Esophagus squamous epithelium (tissue), 5 donors: ENCODE measurements around the gene ACSS2. TPM values are rescaled to one million over a fixed set of nuclear protein-coding genes. Genes with fewer than 3 reads are reported as not detected.
"Not testable (repeated sequence)": the region's sequence is repeated elsewhere in the genome, so short reads cannot be mapped to it uniquely, and the experiment has no call there.

Experiments used
- DNase-seq: peaks from one replicate; lab custom pipeline; 2025; lab: John Stamatoyannopoulos, UW
- H3K27ac ChIP-seq, 4 donors: fragments of 200-600 bp; sonication (generic); one replicate each; pipeline ENCODE4 v1.5.1; 2016 to 2019; ENCODE audit warnings: mild to moderate bottlenecking in 1 of 4
- H3K27me3 ChIP-seq, 4 donors: fragments of 200-600 bp; sonication (generic); 1 replicate in 3 of 4; 2 replicates in 1 of 4; pipeline versions ENCODE4 v1.5.1 to v1.6.0; 2017 to 2021; ENCODE audit warnings: antibody characterized with exemption in 1 of 4
- H3K36me3 ChIP-seq, 3 donors: fragments of 200-600 bp; sonication (generic); one replicate each; pipeline ENCODE4 v1.5.1; 2016 to 2019
- H3K4me1 ChIP-seq, 3 donors: fragments of 200-600 bp; sonication (generic); one replicate each; pipeline ENCODE4 v1.5.1; 2017 to 2019
- H3K4me3 ChIP-seq, 4 donors: fragments of 200-600 bp; sonication (generic); 1 replicate in 3 of 4; 2 replicates in 1 of 4; pipeline ENCODE4 v1.5.1; 2016 to 2019; ENCODE audit warnings: mild to moderate bottlenecking in 2 of 4, moderate library complexity in 1 of 4
- H3K9me3 ChIP-seq, 3 donors: fragments of 200-600 bp; sonication (generic); one replicate each; pipeline ENCODE4 v1.5.1; 2016 to 2019
- CTCF ChIP-seq, 6 experiments: fragments of 450-650 bp in 4 of 6; fragments of 200-600 bp in 2 of 6; sonication (generic) in 2 of 6; IDR thresholded peaks; one replicate each; pipeline ENCODE4 v1.5.1; 2016 to 2019; ENCODE audit warnings: antibody characterized with exemption in 6 of 6, mild to moderate bottlenecking in 4 of 6, moderate library complexity in 4 of 6
- POLR2A ChIP-seq, 4 donors: fragments of 450-650 bp; IDR thresholded peaks; one replicate each; pipeline ENCODE4 v1.6.1; 2017; ENCODE audit warnings: antibody characterized with exemption in 4 of 4, mild to moderate bottlenecking in 4 of 4, moderate library complexity in 3 of 4
- WGBS, 2 donors: methylation state at CpG; one replicate each; pipeline ENCODE4 v1.1.5; 2018; 5-methylcytosine and 5-hydroxymethylcytosine counted together
- intact Hi-C: fragments of 100-400 bp; cut with DNase I; formaldehyde crosslinking; loops from one replicate; pipeline ENCODE4 v1.15.0; 2022
- total RNA-seq, 4 donors: library from RNA; depleted of rRNA; stranded (reverse); fragments of >200 nt; gene quantifications; one replicate each; pipeline ENCODE4 v1.1.0, GENCODE V29; 2016
- donor health status: DM: yes; HTN: yes; CAD: no.

The ACSS2 gene
- total RNA-seq, 4 donors from 2014 or later: 29.5 to 69.1 (median 43.6) TPM

DNA sequence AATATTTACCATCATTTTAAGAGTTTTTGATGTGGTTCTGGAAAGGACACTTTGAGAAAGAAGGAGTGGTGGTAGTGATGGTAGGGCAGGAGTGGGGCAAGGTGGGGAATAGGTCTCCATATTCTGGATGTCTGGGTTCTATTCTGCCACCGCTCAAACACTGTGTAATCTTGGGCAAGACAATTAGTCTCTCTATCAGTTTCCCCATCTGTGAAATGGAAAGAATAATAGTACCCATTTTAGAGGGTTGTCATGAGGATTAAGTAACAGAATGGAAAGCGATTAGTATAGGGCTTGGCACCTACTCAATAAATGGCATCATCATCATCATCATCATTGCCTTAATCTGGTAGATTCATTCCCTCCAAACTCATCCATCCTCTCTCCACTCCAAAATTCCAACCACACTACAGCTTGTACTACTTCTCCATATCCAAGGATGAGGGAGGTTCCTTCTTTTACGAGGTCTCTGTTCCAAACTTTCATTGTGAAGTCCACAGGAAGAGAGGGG lies 2.8 kb upstream of the ACSS2 start:
- no peaks in the 10 kb centered on the region for H3K36me3 ChIP-seq
- H3K4me3 ChIP-seq: peak overlapping the region in 1 of 4 donors; percentile 54
- intact Hi-C loops: loop anchor here (5.0 to 10.0 kb wide), 2 partner anchors 84 to 221 kb away; partner anchors contain the start of genes GSS, MYH7B and TRPC4AP
- H3K4me1 ChIP-seq: peaks cover 16 to 71% (median 37%) of the 10 kb centered on the region in 3 donors
- WGBS, 2 donors: 35 to 54% methylated on average over 3 of the region's 3 CpGs
- no peak for TF ChIP-seq CTCF (IDR thresholded peaks at IDR 0.05)
- no peak for TF ChIP-seq POLR2A (IDR thresholded peaks at IDR 0.05)
- H3K9me3 ChIP-seq: no peaks in the 10 kb centered on the region
- peak overlapping the region in 2 of 4 donors; percentile 90 to 94 for H3K27ac ChIP-seq
- no peak for DNase-seq
- H3K27me3 ChIP-seq: no peaks in the 10 kb centered on the region

- H3K4me3 ChIP-seq: no peak overlapping the region
- peak; percentile 21 for DNase-seq
- no peaks in the 10 kb centered on the region for H3K36me3 ChIP-seq
- no peaks in the 10 kb centered on the region for H3K27me3 ChIP-seq
- H3K9me3 ChIP-seq: no peaks in the 10 kb centered on the region
- WGBS, 2 donors: 19 to 28% methylated on average over 2 of the region's 2 CpGs
- intact Hi-C loops: loop anchor here (5.0 to 10.0 kb wide), 2 partner anchors 83 to 221 kb away; partner anchors contain the start of genes GSS, MYH7B and TRPC4AP
- H3K4me1 ChIP-seq: peaks cover 16 to 71% (median 37%) of the 10 kb centered on the region in 3 donors
- TF ChIP-seq POLR2A (IDR thresholded peaks at IDR 0.05) (no peak), CTCF (IDR thresholded peaks at IDR 0.05) (peak; percentile 68 to 97 (median 92))
- H3K27ac ChIP-seq: peak overlapping the region in 3 of 4 donors; percentile 64 to 94 (median 90)
Observed at GRCh38 chr20:34874094-34874654, 2.2 kb upstream of the ACSS2 start.

GRCh38 chr20:34875642-34876405 lies 588 bp upstream of the ACSS2 start:
- H3K4me1 ChIP-seq: peaks cover 16 to 84% (median 39%) of the 10 kb centered on the region in 3 donors
- WGBS, 2 donors: 6 to 11% methylated on average over 20 of the region's 20 CpGs
- no peaks in the 10 kb centered on the region for H3K36me3 ChIP-seq
- TF ChIP-seq CTCF (IDR thresholded peaks at IDR 0.05) (peak in 5 of 6 experiments; percentile 21 to 54 (median 41)), POLR2A (IDR thresholded peaks at IDR 0.05) (no peak)
- intact Hi-C loops: loop anchor here (10.0 kb wide), 1 partner anchor 219 kb away; the partner anchor contains the start of gene TRPC4AP
- peak overlapping the region; percentile 89 to 94 (median 92) for H3K27ac ChIP-seq
- peak; percentile 94 for DNase-seq
- no peaks in the 10 kb centered on the region for H3K9me3 ChIP-seq
- H3K27me3 ChIP-seq: no peaks in the 10 kb centered on the region
- peak overlapping the region; percentile 67 to 96 (median 81) for H3K4me3 ChIP-seq

DNA sequence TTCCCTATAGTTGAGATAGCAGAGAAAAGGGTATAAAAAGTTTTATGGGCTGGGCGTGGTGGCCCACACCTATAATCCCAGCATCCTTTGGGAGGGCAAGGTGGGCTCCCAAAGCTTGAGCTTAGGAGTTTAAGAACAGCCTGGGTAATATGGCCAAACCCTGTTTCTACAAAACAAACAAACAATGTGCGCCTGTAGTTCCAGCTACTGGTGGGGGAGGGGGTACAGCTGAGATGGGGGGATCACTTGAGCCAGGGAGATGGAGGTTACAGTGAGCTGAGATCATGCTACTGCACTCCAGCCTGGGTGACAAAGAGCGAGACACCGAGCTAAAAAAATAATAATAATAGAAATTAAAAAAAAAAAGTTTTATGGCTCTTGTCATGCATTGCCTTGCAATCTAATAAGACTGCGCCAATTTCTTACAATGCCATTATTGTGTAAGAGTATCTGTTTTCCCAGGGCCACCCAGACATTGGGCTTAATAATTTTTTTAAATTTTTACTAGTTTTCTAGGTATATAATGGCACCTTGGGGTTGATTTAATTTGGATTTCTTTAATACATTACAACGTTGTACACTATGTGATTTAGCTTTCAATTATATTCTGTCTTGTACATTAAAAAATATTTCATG lies 3.9 kb downstream of the ACSS2 start:
- Histone ChIP-seq H3K36me3 (peaks cover 0 to 29% (median 13%) of the 10 kb centered on the region in 3 donors), H3K4me3 (no peak overlapping the region), H3K27ac (no peak overlapping the region), H3K9me3 (no peaks in the 10 kb centered on the region), H3K27me3 (no peaks in the 10 kb centered on the region), H3K4me1 (peaks cover 8 to 45% (median 15%) of the 10 kb centered on the region in 3 donors)
- WGBS, 2 donors: 86 to 92% methylated on average over 6 of the region's 6 CpGs
- intact Hi-C loops: no loop called here
- TF ChIP-seq CTCF (IDR thresholded peaks at IDR 0.05) (no peak), POLR2A (IDR thresholded peaks at IDR 0.05) (no peak)
- no peak for DNase-seq

DNA sequence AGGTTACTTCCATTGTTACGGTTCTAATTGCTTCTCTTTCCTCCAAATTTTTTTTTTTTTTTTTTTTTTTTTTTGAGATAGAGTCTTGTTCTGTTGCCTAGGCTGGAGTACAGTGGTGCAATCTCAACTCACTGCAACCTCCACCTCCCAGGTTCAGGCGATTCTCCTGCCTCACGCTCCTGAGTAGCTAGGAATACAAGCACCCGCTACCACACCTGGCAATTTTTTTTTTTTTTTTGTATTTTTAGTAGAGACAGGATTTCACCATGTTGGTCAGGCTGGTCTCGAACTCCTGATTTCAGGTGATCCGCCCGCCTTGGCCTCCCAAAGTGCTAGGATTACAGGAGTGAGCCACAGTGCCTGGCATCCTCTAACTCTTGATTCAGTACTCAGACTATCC lies 4.6 kb downstream of the ACSS2 start:
- intact Hi-C loops, DNase-seq, H3K9me3 ChIP-seq, H3K27me3 ChIP-seq, H3K27ac ChIP-seq, H3K4me3 ChIP-seq: not testable (repeated sequence)
- Histone ChIP-seq H3K4me1 (peaks cover 4 to 39% (median 10%) of the 10 kb centered on the region in 3 donors), H3K36me3 (peaks cover 0 to 35% (median 13%) of the 10 kb centered on the region in 3 donors)
- WGBS, 2 donors: 82 to 88% methylated on average over 7 of the region's 7 CpGs
